HL-60 (cell line): ENCODE measurements around the gene TGFBR1.
A peak's percentile ranks its signal among the peaks of the same experiment; 100 is the strongest.
"Not testable (repeated sequence)": the region's sequence is repeated elsewhere in the genome, so short reads cannot be mapped to it uniquely, and the experiment has no call there.

Experiments
- DNase-seq, 2 experiments: peaks; one replicate each; pipeline ENCODE4 v3.0.0-alpha.2; 2010 to 2020; ENCODE audit warnings: low read depth in 1 of 2, low spot score in 1 of 2
- H3K27ac ChIP-seq: fragments of 250-450 bp; sonication (Bioruptor Pico); replicated peaks from 2 replicates; pipeline ENCODE4 v1.5.1; 2020; ENCODE audit warnings: mild to moderate bottlenecking, moderate library complexity
- H3K27me3 ChIP-seq: fragments of 250-450 bp; sonication (Bioruptor Pico); 2 replicates; pipeline ENCODE4 v1.5.1; 2021; ENCODE audit warnings: mild to moderate bottlenecking, moderate library complexity; ENCODE audit not compliant: insufficient read depth, poor library complexity, severe bottlenecking
- H3K4me3 ChIP-seq: replicated peaks from 2 replicates; pipeline ENCODE4 v1.5.1; 2011; ENCODE audit warnings: mild to moderate bottlenecking, control low read depth, low read length; ENCODE audit not compliant: insufficient read depth
- GABPA ChIP-seq: IDR thresholded peaks from 2 replicates; pipeline ENCODE4 v1.6.1; 2012; ENCODE audit warnings: low read depth
- POLR2AphosphoS5 ChIP-seq: IDR thresholded peaks from 2 replicates; pipeline ENCODE4 v1.6.1; 2012; ENCODE audit warnings: low read depth
- SPI1 ChIP-seq: IDR thresholded peaks from 2 replicates; pipeline ENCODE4 v1.6.1; 2012; ENCODE audit warnings: low read depth, mild to moderate bottlenecking, borderline replicate concordance
- TF ChIP-seq, protein P1 (sequence below): IDR thresholded peaks from one replicate; pipeline ENCODE4 v1.5.1; 2011; ENCODE audit warnings: low read length, control low read depth, inconsistent platforms; ENCODE audit not compliant: insufficient read depth
- TF ChIP-seq, protein P2 (sequence below): IDR thresholded peaks from 2 replicates; pipeline ENCODE4 v1.6.1; 2012; ENCODE audit warnings: low read depth; ENCODE audit not compliant: insufficient replicate concordance

The TGFBR1 gene

DNA sequence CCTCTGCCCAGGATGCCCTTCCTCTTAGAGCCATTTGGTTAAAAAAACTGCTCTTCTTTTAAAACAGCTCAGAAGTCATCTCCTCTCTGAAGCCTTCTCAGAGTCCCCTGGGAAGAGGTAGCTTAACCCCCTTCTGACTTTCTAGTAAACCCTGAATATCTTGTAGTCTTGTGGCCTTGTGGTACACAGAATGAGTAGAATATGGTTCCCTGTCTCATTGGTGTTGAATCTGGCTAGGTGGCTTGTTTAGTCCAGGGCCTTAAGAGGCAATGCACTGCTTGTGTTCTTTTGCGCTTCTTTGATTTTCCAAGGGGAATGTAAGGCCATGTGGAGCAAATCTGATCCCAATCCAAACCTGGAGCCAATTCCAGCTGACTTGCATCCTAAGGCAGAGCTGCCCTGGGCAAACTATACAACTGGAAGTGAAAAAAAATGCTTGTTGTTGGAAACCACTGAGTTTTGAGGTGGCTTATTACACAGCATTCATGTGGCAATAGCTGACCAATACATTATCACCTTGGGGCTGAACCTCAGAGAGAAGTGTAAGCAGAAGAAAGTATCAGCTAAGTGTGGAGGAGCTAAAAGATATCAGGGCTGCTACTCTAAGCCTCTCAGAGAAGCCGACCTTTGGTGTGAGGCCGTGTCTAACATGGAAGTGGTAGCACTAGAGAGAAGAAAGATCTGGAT lies 85.8 kb downstream of the TGFBR1 start:
- Histone ChIP-seq H3K4me3 (no peak overlapping the region), H3K27ac (no peak overlapping the region), H3K27me3 (no peaks in the 10 kb centered on the region)
- DNase-seq: no peak
- TF ChIP-seq SPI1: no peak
- TF ChIP-seq, protein P1, sequence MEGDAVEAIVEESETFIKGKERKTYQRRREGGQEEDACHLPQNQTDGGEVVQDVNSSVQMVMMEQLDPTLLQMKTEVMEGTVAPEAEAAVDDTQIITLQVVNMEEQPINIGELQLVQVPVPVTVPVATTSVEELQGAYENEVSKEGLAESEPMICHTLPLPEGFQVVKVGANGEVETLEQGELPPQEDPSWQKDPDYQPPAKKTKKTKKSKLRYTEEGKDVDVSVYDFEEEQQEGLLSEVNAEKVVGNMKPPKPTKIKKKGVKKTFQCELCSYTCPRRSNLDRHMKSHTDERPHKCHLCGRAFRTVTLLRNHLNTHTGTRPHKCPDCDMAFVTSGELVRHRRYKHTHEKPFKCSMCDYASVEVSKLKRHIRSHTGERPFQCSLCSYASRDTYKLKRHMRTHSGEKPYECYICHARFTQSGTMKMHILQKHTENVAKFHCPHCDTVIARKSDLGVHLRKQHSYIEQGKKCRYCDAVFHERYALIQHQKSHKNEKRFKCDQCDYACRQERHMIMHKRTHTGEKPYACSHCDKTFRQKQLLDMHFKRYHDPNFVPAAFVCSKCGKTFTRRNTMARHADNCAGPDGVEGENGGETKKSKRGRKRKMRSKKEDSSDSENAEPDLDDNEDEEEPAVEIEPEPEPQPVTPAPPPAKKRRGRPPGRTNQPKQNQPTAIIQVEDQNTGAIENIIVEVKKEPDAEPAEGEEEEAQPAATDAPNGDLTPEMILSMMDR: no peak
- TF ChIP-seq, protein P2, sequence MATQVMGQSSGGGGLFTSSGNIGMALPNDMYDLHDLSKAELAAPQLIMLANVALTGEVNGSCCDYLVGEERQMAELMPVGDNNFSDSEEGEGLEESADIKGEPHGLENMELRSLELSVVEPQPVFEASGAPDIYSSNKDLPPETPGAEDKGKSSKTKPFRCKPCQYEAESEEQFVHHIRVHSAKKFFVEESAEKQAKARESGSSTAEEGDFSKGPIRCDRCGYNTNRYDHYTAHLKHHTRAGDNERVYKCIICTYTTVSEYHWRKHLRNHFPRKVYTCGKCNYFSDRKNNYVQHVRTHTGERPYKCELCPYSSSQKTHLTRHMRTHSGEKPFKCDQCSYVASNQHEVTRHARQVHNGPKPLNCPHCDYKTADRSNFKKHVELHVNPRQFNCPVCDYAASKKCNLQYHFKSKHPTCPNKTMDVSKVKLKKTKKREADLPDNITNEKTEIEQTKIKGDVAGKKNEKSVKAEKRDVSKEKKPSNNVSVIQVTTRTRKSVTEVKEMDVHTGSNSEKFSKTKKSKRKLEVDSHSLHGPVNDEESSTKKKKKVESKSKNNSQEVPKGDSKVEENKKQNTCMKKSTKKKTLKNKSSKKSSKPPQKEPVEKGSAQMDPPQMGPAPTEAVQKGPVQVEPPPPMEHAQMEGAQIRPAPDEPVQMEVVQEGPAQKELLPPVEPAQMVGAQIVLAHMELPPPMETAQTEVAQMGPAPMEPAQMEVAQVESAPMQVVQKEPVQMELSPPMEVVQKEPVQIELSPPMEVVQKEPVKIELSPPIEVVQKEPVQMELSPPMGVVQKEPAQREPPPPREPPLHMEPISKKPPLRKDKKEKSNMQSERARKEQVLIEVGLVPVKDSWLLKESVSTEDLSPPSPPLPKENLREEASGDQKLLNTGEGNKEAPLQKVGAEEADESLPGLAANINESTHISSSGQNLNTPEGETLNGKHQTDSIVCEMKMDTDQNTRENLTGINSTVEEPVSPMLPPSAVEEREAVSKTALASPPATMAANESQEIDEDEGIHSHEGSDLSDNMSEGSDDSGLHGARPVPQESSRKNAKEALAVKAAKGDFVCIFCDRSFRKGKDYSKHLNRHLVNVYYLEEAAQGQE: no peak
- TF ChIP-seq GABPA: no peak
- no peak for TF ChIP-seq POLR2AphosphoS5

DNA sequence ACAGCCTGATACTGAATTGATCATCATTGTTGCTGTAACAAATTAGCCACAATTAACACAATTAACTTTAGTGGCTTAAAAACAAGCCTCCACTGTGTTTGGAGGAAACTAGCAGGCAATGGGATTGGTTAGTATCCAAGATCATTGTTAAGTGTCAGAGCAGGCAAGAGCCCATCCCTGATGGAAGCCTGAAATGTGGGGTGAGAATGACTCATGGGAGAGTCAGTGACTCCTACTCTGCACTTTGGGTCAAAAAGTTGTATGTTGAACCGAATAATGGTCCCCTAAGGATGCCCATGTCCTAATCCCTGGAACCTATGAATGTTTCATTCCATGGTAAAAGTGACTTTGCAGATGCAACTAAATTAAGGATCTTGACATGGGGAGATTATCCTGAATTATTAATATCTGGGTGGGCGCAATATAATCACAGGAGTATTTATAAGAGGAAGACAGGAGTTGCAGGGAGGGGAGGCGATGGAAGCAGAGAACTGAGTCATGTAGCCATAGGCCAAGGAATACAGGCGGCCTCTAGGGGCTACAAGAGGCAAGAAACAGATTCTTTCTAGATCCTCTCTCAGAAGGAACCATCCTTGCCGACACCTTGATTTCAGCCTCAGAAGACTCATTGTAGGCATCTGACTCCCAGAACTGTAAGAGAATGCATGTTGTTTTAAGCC lies 88.0 kb downstream of the TGFBR1 start:
- Histone ChIP-seq H3K27ac (no peak overlapping the region), H3K4me3 (no peak overlapping the region), H3K27me3 (no peaks in the 10 kb centered on the region)
- TF ChIP-seq, protein P1: peak; percentile 21
- no peak for TF ChIP-seq GABPA
- peak in 1 of 2 experiments; percentile 32 for DNase-seq

DNA sequence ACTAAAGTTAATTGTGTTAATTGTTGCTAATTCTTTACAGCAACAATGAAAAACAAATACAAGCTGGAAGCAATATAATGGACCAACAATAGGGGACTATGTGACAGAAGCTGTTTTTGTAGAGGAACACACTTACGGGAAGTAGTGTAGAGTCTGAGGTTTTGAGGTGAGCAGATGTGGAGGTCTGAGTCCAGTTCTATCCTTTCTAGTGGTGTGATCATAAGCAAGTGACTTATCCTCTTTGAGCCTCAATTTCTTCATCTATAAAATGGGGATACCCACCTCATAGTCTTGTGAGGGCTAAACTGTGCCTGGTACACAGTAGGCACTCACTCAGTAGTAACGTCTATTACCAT lies 88.5 kb downstream of the TGFBR1 start:
- DNase-seq: peak in 1 of 2 experiments; percentile 17
- Histone ChIP-seq H3K27me3 (no peaks in the 10 kb centered on the region), H3K4me3 (no peak overlapping the region), H3K27ac (no peak overlapping the region)
- no peak for TF ChIP-seq GABPA
- TF ChIP-seq, protein P2: no peak
- TF ChIP-seq, protein P1: no peak
- TF ChIP-seq SPI1: no peak
- TF ChIP-seq POLR2AphosphoS5: no peak

DNA sequence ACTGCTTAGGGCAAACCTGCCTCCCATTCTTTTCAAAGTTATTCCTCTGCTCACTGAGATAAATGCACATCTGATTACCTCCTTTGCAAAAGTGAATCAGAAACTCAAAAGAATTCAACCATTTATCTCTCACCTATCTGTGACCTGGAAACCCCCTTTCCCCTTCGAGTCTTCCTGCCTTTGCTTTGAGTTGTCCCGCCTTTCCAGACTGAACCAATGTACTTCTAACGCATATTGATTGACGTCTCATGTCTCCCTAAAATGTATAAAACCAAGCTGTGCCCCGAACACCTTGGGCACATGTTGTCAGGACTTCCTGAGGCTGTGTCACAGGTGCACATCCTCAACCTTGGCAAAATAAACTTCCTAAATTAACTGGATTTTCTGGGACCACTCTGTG lies 91.6 kb downstream of the TGFBR1 start:
- not testable (repeated sequence) for DNase-seq, H3K27me3 ChIP-seq, H3K4me3 ChIP-seq, H3K27ac ChIP-seq
